IMR-90 (cell line): ENCODE results near the gene HSH2D. TPM values are rescaled to one million over a fixed set of nuclear protein-coding genes. Genes with fewer than 3 reads are reported as not detected.

Experiments used
- ATAC-seq: fragments of 200-7000 bp; cut with Tn5 transposase; 2 replicates; pipeline ENCODE4 v1.9.1; 2020; ENCODE audit warnings: low read depth, mild to moderate bottlenecking, moderate library complexity
- BruUV-seq: library from RNA; stranded (reverse); fragments of 400-500 nt; replicated peaks from 2 replicates; lab custom pipeline; 2021; lab: Mats Ljungman, UMichigan
- CTCF ChIA-PET: fragments of 300-600 bp; formaldehyde crosslinking; extraction: SDS; loops from one replicate; lab custom pipeline; 2021; ENCODE audit warnings: antibody characterized with exemption; lab: Yijun Ruan, JAX
- POLR2A ChIA-PET: fragments of 300-600 bp; sonication (Branson Sonifier 250); formaldehyde crosslinking; loops from one replicate; lab custom pipeline; 2022; ENCODE audit warnings: antibody characterized with exemption; ENCODE audit not compliant: unreplicated experiment; lab: Charles Lee
- DNase-seq: peaks from one replicate; pipeline ENCODE4 v3.0.0; 2013
- H2AFZ ChIP-seq: replicated peaks from 2 replicates; pipeline ENCODE3; 2013; ENCODE audit warnings: low read length, mild to moderate bottlenecking; ENCODE audit not compliant: poor library complexity
- H2AK5ac ChIP-seq: 2 replicates; pipeline ENCODE4 v1.6.1; 2013; ENCODE audit warnings: low read depth, low read length, inconsistent platforms
- H2AK9ac ChIP-seq: replicated peaks from 2 replicates; pipeline ENCODE3; 2013; ENCODE audit warnings: mild to moderate bottlenecking, low read depth, low read length, moderate library complexity; ENCODE audit not compliant: poor library complexity
- H2BK120ac ChIP-seq: 2 replicates; pipeline ENCODE4 v1.6.1; 2013; ENCODE audit warnings: low read depth, low read length, inconsistent platforms
- H2BK15ac ChIP-seq: 3 replicates; pipeline ENCODE4 v1.6.1; 2013; ENCODE audit warnings: low read depth, low read length, inconsistent platforms
- H2BK20ac ChIP-seq: 2 replicates; pipeline ENCODE4 v1.6.1; 2013; ENCODE audit warnings: low read depth, mild to moderate bottlenecking, inconsistent platforms, low read length, moderate library complexity
- H2BK5ac ChIP-seq: 2 replicates; pipeline ENCODE4 v1.6.1; 2013; ENCODE audit warnings: mild to moderate bottlenecking, low read depth, low read length, inconsistent platforms; ENCODE audit not compliant: poor library complexity, severe bottlenecking
- H3K14ac ChIP-seq: replicated peaks from 2 replicates; pipeline ENCODE4 v1.6.1; 2013; ENCODE audit warnings: low read depth, low read length, inconsistent platforms
- H3K18ac ChIP-seq: 2 replicates; pipeline ENCODE4 v1.6.1; 2013; ENCODE audit warnings: low read depth, low read length, control low read depth
- H3K23ac ChIP-seq: 2 replicates; pipeline ENCODE4 v1.6.1; 2013; ENCODE audit warnings: low read depth, low read length, inconsistent platforms
- H3K27ac ChIP-seq: 2 replicates; pipeline ENCODE4 v1.5.1; 2013; ENCODE audit warnings: mild to moderate bottlenecking, control low read depth, low read length; ENCODE audit not compliant: insufficient read depth
- H3K27me3 ChIP-seq: 2 replicates; pipeline ENCODE4 v1.6.1; 2013; ENCODE audit warnings: low read length; ENCODE audit not compliant: control insufficient read depth, insufficient read depth
- H3K36me3 ChIP-seq: 2 replicates; pipeline ENCODE4 v1.6.1; 2013; ENCODE audit warnings: low read length, mixed read lengths; ENCODE audit not compliant: control insufficient read depth, insufficient read depth
- H3K4ac ChIP-seq: 2 replicates; pipeline ENCODE4 v1.6.1; 2013; ENCODE audit warnings: low read depth, low read length, inconsistent platforms
- H3K4me1 ChIP-seq: 2 replicates; pipeline ENCODE4 v1.6.1; 2013; ENCODE audit warnings: low read length, mixed read lengths; ENCODE audit not compliant: control insufficient read depth, insufficient read depth
- H3K4me2 ChIP-seq: 2 replicates; pipeline ENCODE4 v1.6.1; 2013; ENCODE audit warnings: low read depth, mild to moderate bottlenecking, control low read depth, low read length, moderate library complexity
- H3K4me3 ChIP-seq: 2 replicates; pipeline ENCODE4 v1.5.1; 2013; ENCODE audit warnings: low read depth, mild to moderate bottlenecking, control low read depth, low read length, moderate library complexity; ENCODE audit not compliant: insufficient read depth
- H3K56ac ChIP-seq: 2 replicates; pipeline ENCODE4 v1.6.1; 2013; ENCODE audit warnings: low read length, inconsistent platforms; ENCODE audit not compliant: insufficient read depth; ENCODE audit errors: extremely low read depth
- H3K79me1 ChIP-seq, 2 experiments: 2 replicates each; pipeline ENCODE4 v1.6.1; 2013; ENCODE audit warnings: low read length in 2 of 2, inconsistent platforms in 1 of 2, low read depth in 1 of 2
- H3K9ac ChIP-seq: 2 replicates; pipeline ENCODE4 v1.6.1; 2013; ENCODE audit warnings: low read depth, low read length, control low read depth
- H3K9me1 ChIP-seq: 2 replicates; pipeline ENCODE4 v1.6.1; 2013; ENCODE audit warnings: low read length, inconsistent platforms; ENCODE audit not compliant: insufficient read depth
- H3K9me3 ChIP-seq: 2 replicates; pipeline ENCODE4 v1.6.1; 2013; ENCODE audit warnings: low read length; ENCODE audit not compliant: control insufficient read depth, insufficient read depth
- H4K20me1 ChIP-seq: 2 replicates; pipeline ENCODE4 v1.6.1; 2013; ENCODE audit warnings: low read length, inconsistent platforms; ENCODE audit not compliant: insufficient read depth
- H4K5ac ChIP-seq: 2 replicates; pipeline ENCODE4 v1.6.1; 2013; ENCODE audit warnings: mild to moderate bottlenecking, low read depth, low read length, control low read depth
- H4K8ac ChIP-seq, 2 experiments: 2 replicates each; pipeline ENCODE4 v1.6.1; 2013; ENCODE audit warnings: low read depth in 2 of 2, low read length in 2 of 2, control low read depth in 1 of 2, inconsistent platforms in 1 of 2
- H4K91ac ChIP-seq: 2 replicates; pipeline ENCODE4 v1.6.1; 2013; ENCODE audit warnings: low read depth, low read length, inconsistent platforms; ENCODE audit not compliant: insufficient read depth
- MAZ ChIP-seq: IDR thresholded peaks from 2 replicates; pipeline ENCODE4 v1.6.1; 2012; ENCODE audit warnings: low read depth, mild to moderate bottlenecking, low read length, improper control_type of control experiment, moderate library complexity, borderline replicate concordance
- NFE2L2 ChIP-seq: fragments of 150-350 bp; IDR thresholded peaks from 2 replicates; pipeline ENCODE4 v1.6.1; 2016; ENCODE audit warnings: low read depth, mild to moderate bottlenecking, low read length
- SMC3 ChIP-seq: fragments of 150-350 bp; IDR thresholded peaks from 2 replicates; pipeline ENCODE4 v1.6.1; 2016; ENCODE audit warnings: low read depth, mild to moderate bottlenecking, antibody characterized with exemption, low read length, moderate library complexity
- WGBS, 2 experiments: methylation state at CpG; one replicate each; pipeline versions ENCODE4 v1.1.5 to v1.1.7; 2013; ENCODE audit warnings: missing lambda C conversion rate in 2 of 2; ENCODE audit not compliant: insufficient read length in 1 of 2; ENCODE audit errors: extremely low coverage in 2 of 2; 5-methylcytosine and 5-hydroxymethylcytosine counted together
- dilution Hi-C: fragments of 300-500 bp; cut with HindIII; formaldehyde crosslinking; loops from one replicate; pipeline ENCODE4 v1.14.3; 2018; ENCODE audit warnings: low sequenced_read_pairs; ENCODE audit not compliant: unreplicated experiment
- in situ Hi-C: fragments of 300-500 bp; cut with MboI; formaldehyde crosslinking; loops from 3 replicates; pipeline ENCODE4 v1.14.3; 2019; ENCODE audit warnings: low sequenced_read_pairs, inconsistent platforms, mixed read lengths
- intact Hi-C: fragments of 100-400 bp; cut with micrococcal nuclease; formaldehyde crosslinking; loops from 2 replicates; pipeline ENCODE4 v1.10.0; 2022
- polyA plus RNA-seq, 3 experiments: library from polyadenylated mRNA; depleted of rRNA; stranded (reverse); fragments of >200 nt; gene quantifications; 2 replicates each; pipeline ENCODE4 v1.2.3, GENCODE V29; 2012; ENCODE audit warnings: low replicate concordance in 1 of 3
- total RNA-seq: library from RNA; depleted of rRNA; stranded (reverse); fragments of >200 nt; gene quantifications from 2 replicates; pipeline ENCODE4 v1.2.3, GENCODE V29; 2012

HSH2D gene
- total and polyA plus RNA-seq, 2 of the 4 experiments (the other 2 are of a cell fraction): not detected

GRCh38 chr19:16170134-16170533, 26.6 kb downstream of the HSH2D start:
- H2AK5ac ChIP-seq: no peak overlapping the region
- no peaks in the 10 kb centered on the region for H3K9me3 ChIP-seq
- H2BK20ac ChIP-seq: no peak overlapping the region
- no peak overlapping the region for H3K23ac ChIP-seq
- ChIA-PET POLR2A (interaction anchor here (0.5 kb wide), 1 partner anchor 66 kb away, joined by 21 read pairs; no protein-coding TSS in a partner anchor), CTCF (no interaction called here)
- no peak overlapping the region for H3K14ac ChIP-seq
- TF ChIP-seq SMC3: no peak
- no peak for TF ChIP-seq NFE2L2
- TF ChIP-seq MAZ: no peak
- H2AK9ac ChIP-seq: no peak overlapping the region
- H3K27ac ChIP-seq: no peak overlapping the region
- WGBS, 2 experiments: no CpG with 5 or more reads among the region's 1 CpG
- BruUV-seq: no TSS peak
- H2BK120ac ChIP-seq: no peak overlapping the region
- H3K27me3 ChIP-seq: no peaks in the 10 kb centered on the region; the same call in 1 of the 2 replicates
- no peaks in the 10 kb centered on the region for H3K79me1 ChIP-seq
- ATAC-seq (no peak), DNase-seq (no peak)
- no peak overlapping the region for H3K4me3 ChIP-seq
- H2BK15ac ChIP-seq: no peak overlapping the region
- intact Hi-C loops: no loop called here
- H2BK5ac ChIP-seq: no peak overlapping the region
- no peak overlapping the region for H3K56ac ChIP-seq
- no peaks in the 10 kb centered on the region for H3K9me1 ChIP-seq
- H4K5ac ChIP-seq: no peak overlapping the region
- dilution Hi-C loops: no loop called here
- no peak overlapping the region for H4K91ac ChIP-seq
- H3K36me3 ChIP-seq: no peaks in the 10 kb centered on the region
- no peak overlapping the region for H3K4me2 ChIP-seq
- no peak overlapping the region for H3K9ac ChIP-seq
- H3K4me1 ChIP-seq: no peaks in the 10 kb centered on the region
- no peak overlapping the region for H2AFZ ChIP-seq
- H4K20me1 ChIP-seq: no peaks in the 10 kb centered on the region
- in situ Hi-C loops: no loop called here
- H3K18ac ChIP-seq: no peak overlapping the region
- no peak overlapping the region for H4K8ac ChIP-seq
- H3K4ac ChIP-seq: no peak overlapping the region
